Cerebellar cortex (tissue), 1 donor: ENCODE results near the gene VSX1.
A peak's percentile ranks its signal among the peaks of the same experiment; 100 is the strongest.

Source experiments
- DNase-seq: peaks from one replicate; pipeline ENCODE4 v3.0.0-alpha.2; 2015; ENCODE audit warnings: low spot score

The VSX1 gene

GRCh38 chr20:25040438-25040831 lies 41.5 kb downstream of the VSX1 start:
- DNase-seq = peak; percentile 63

GRCh38 chr20:25039697-25040437 lies 42.1 kb downstream of the VSX1 start:
- DNase-seq = peak; percentile 89

- peak; percentile 92 for DNase-seq
Measured at GRCh38 chr20:25038591-25039015, 43.3 kb downstream of the VSX1 start.

GRCh38 chr20:25038103-25038410 lies 43.9 kb downstream of the VSX1 start:
- no peak for DNase-seq

GRCh38 chr20:25037288-25038102 lies 44.4 kb downstream of the VSX1 start:
- DNase-seq = no peak

GRCh38 chr20:25036331-25036936 lies 45.5 kb downstream of the VSX1 start:
- DNase-seq = no peak

- DNase-seq = no peak
Measured at GRCh38 chr20:25035921-25036320, 46.0 kb downstream of the VSX1 start.

GRCh38 chr20:25033924-25034300 lies 48.0 kb downstream of the VSX1 start:
- no peak for DNase-seq

- DNase-seq = no peak
Measured at GRCh38 chr20:25033265-25033923, 48.5 kb downstream of the VSX1 start.

GRCh38 chr20:25032478-25033264 lies 49.3 kb downstream of the VSX1 start:
- DNase-seq = peak; percentile 46

GRCh38 chr20:25032065-25032477 lies 49.9 kb downstream of the VSX1 start:
- no peak for DNase-seq

- no peak for DNase-seq
Measured at GRCh38 chr20:25031241-25031640, 50.7 kb downstream of the VSX1 start.

GRCh38 chr20:25030649-25031207 lies 51.2 kb downstream of the VSX1 start:
- no peak for DNase-seq

- no peak for DNase-seq
Measured at GRCh38 chr20:25030007-25030648, 51.8 kb downstream of the VSX1 start.

GRCh38 chr20:25025986-25026605 lies 55.8 kb downstream of the VSX1 start:
- no peak for DNase-seq
